CD4-positive, alpha-beta T cell treated with Interferon gamma for 1 hour (primary cell): ENCODE results near the gene COPA.

ENCODE experiments used
- DNase-seq: peaks from one replicate; pipeline ENCODE4 v3.0.0-alpha.2; 2020

The COPA gene

DNA sequence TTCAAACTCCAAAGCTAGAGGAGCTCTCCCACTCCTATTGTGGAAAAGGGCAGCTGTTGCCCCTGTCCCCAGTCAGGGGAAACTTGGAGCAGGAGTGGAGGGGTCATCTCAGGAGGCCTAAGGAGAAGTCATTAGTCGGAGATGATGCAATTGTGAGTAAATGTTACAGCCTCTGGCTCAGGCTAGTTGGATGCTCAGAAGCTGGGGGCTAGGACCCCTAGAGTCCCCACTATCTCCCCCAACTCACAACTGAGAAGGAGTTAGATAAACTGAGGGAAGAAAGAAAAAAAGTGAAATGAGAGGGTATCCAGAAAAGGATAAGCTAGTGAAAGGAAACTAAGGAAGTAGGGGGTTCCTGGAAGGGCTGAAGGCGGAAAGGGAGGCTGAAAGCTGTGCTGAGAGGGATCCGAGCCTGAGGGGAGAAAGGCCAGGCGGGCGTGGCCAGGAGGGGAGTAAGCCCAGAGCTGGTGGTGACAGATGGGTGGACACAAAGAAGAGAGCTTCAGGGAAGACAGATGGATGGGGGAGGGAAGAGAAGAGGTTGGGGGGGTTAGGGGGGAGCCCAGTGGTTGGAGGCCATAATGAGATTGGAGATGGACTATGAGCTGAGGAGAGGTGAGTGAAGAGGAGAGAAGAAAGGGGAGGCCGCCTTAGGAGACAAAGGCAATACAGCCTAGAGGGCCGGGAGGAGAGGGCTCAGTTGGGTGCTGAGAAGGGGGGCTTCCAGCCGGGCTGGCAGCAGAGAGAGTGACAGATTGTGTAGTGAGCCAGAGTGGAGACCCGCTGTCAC, 19.3 kb upstream of the COPA start:
- no peak for DNase-seq

DNA sequence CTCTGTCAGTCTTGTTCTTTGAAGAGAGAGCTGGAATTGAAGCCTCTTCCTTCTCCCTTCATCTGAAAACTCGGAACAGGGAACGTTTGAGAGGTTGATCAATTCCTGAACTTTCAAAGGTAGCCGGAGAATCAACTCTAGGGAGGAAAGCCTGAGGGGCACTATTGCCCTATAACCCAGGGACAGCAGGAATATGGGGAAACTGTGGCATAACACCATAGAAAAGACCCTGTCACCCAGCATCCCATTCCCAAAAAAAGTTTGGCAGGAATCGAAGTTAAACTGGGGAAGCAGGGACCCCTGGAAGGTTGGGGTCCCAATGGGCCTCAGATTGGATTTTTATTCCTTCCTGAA, 18.7 kb upstream of the COPA start:
- no peak for DNase-seq

DNA sequence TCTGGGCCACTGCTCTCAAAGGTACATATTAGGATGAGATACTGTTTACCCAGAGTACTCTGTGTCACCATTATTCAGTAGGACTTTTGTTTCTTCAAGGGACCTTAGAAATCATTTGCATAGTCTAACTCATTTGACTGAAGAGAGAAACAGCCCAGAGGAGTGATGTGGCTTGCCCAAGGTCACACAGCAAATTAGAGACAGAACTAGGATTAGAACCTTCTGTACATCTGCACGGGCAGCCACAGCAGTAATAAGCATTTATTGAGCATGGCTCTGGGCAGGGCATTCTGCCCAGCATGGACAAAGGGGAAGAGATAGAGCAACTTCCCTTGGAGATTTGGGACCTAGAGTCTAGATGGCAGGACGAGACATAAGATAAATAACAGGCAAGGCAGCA, 18.1 kb upstream of the COPA start:
- DNase-seq, result no peak

DNA sequence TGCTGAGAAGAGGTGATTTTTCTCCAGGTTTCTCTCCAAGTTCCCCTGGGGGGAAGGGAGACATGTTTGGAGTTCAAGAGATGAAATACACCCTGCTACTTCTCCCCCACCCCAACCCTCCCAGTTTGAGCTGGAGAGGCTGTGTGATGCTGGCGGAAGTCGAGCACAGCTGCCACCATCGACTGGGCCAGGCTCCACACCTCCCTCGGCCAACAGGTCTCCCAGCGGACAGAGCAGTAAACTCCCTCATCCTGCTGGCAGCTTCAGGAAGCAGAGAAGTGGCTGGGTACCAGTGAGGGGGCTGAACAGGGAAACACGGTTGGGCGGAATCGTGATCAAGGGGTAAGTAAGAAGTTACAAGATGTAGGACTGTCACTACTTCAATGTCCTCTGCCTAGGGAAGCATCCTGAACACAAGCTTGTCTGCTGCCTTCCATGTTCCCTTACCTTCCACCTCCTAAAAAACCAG, 17.2 kb upstream of the COPA start:
- no peak for DNase-seq

DNA sequence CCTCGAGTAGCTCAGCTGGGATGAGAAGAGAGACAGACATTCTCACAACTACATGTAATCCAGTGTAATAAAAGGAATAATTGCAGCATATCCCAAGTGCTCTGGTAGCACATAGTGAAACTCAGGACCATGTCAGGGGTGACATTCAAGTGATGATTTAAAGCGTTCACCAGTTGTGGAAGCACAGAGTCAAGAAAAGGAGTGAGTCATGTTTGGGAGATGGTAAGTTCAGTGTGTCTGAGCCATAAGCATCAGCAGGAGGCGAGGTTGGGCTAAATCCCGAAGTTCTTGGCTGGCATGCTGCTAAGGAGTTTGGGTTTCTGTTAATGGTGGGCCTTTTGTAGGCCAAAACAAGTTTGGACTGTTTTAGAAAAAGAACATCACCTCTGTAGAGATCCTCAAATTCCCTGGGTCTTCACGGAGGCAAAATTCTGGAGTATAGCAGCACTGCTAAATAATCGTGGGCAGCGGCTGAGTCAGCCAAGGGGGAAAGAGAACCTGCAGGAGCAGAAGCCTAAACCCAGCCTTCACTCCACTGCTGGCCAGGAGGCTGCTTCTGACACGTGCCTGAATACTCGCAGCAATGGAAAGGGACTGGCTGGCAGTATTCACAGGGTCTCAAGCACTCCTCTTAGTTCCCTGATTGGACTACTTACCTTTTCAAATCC, 16.6 kb upstream of the COPA start:
- DNase-seq, result no peak

DNA sequence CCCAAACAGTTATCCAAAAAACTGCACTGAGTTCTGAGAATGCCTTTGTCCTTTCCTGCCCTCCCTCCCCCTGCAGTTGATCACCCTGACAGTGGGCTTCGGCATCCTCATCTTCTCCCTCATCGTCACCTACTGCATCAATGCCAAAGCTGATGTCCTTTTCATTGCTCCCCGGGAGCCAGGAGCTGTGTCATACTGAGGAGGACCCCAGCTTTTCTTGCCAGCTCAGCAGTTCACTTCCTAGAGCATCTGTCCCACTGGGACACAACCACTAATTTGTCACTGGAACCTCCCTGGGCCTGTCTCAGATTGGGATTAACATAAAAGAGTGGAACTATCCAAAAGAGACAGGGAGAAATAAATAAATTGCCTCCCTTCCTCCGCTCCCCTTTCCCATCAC, 15.0 kb upstream of the COPA start:
- no peak for DNase-seq

DNA sequence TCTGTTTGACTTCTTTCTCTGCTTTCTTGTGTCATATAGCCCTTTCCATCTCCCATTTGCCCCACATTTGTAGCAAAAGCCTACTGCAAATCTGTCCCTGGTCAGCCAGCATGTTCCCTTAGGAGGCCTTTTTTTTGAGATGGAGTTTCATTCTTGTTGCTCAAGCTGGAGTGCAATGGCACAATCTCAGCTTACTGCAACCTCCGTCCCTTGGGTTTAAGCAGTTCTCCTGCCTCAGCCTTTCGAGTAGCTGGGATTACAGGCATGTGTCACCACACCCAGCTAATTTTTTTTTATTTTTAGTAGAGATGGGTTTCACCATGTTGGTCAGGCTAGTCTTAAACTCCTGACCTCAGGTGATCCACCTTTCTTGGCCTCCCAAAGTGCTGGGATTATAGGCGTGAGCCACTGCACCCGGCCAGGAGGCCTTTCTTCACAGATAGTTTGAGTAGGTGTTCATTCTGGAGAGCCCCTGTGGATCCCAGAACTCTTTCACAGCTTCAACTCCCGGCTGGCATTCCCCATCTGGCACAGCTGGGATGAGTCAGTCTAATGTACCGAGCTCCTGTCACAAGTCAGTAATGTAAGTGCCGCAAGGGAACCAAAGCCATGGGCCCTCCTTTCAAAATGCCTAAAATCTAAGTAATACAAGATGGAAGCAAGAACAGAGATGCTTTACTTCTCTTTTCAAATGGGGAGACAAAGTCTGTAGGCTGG, 14.4 kb upstream of the COPA start:
- no peak for DNase-seq

DNA sequence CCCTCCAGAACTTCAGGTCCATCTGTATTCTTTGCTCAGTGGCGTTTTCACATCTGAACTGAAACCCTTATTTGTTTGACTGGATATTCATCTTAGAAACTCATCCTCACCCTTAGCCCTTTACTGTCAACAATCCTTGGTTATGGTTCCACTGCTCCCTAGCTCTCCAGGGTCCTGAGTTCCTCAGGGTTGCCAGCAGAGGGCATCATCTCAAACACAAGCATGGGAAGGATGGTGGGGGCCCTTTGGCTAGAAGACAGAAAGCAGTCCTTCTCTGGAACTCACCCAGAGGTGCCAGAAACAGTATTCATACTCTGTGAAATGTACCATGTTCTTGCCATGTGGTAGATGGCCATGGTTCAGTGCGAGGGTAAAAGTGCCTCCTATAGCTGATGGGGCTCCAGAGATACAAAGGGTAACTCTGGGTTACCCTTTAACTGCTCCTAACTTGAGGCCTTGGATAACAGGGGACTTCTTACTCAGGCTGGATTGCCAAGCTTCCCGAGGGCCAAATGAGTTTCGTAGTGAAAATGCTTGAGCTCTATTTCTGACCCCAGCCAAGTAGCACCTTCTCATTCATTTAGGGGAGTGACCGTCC, 11.4 kb upstream of the COPA start:
- no peak for DNase-seq

DNA sequence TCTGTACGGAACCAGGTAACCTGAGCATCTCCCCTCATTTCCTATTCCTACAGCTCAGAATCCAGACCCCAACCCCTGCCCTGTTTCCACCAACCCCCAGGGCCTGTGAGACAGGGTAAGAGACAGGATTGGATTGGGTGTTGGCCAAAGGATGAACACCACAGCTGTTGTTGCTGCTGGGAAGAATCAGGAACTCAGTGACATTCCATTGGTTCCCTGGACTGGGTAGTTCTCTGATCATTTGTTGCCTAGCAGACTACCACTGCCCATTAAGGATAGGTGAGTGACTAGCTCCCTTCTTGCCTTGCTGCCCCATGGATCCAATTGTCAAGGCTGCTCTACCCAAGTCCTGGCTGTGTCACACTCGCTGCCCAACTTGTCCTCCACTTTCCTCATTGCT, 10.2 kb upstream of the COPA start:
- no peak for DNase-seq

DNA sequence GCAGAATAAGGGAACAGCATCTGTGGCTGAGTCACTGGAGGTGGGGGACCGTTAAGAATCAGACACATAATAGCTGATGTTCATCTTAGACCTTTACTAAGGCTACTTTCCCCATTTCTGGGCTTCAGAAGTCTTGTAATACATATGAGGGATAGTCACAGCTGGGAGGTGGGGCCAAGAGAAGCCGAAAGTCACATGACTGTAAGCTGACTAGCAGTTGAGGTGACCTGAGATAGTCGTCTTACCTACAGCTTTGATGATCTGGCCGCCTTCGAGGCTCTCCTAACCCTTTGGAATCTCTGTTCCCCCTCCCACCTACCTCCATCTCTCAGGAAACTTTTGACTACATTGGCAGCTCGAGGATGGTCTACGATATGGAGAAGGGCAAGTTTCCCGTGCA, 9.5 kb upstream of the COPA start:
- no peak for DNase-seq

DNA sequence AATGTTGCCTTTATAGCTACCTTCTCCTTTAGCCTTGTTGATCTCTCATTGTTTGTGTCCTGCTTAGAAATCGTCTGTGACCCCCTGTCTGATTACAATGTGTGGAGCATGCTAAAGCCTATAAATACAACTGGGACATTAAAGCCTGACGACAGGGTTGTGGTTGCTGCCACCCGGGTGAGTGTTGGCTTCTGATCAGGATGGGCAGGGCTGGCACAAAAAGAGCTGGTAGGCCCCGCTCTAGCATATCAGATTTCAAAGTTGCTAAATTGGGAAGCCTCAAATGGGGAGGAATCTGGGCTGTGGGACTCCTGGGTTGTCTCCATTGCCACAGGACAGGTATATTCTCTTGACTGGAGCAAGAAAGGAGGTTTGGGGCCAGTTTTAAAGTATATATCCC, 8.6 kb upstream of the COPA start:
- DNase-seq, result no peak

DNA sequence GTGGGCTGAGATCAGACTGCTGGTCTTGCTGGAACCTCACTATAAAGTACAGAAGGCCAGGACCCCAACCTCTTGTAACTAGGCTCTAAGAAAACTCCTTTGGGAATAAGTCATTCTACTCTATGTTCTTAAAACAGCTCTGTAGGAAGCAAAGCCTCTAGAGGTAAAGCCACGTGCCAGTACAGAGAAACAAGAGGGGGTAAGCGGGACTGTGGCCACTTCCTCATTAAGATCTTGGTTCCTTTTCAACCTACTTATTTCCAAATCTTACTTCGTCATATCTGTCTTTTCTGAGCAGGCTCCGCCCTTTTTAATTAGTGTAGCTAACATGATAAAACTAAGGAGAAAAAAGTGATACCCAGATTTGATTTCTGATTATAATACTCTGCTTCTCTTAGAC, 3.9 kb upstream of the COPA start:
- peak; percentile 61 for DNase-seq

DNA sequence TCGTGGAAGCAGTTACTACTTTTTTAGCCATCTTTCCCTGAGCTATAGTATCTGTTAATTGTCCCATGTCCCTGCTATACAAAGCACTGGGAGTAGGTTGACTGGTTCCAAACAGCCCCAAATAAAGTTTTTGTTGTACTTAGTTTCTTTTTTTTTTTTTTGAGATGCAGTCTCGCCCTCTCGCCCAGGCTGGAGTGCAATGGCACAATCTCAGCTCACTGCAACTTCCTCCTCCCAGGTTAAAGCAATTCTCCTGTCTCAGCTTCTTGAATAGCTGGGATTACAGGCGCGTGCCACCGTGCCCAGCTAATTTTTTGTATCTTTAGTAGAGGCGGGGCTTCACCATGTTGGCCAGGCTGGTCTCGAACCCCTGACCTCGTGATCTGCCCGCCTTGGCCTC, 3.4 kb upstream of the COPA start:
- DNase-seq, result peak; percentile 23

DNA sequence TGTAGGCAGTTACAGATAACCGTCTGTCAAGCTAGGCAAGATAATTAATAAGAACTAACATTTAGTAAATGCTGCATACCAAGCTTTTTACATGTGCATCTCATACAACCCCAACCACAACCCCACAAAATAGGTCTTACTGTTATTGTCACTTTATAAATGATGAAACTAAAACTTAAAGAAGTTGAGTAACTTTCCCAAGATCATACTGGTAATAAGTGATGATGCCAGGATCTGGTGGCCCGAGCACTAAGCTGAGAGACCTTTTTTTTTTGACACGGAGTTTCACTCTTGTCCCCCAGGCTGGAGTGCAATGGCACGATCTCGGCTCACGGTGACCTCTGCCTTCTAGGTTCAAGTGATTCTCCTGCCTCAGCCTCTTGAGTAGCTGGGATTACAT, 1.9 kb upstream of the COPA start:
- DNase-seq, result no peak

DNA sequence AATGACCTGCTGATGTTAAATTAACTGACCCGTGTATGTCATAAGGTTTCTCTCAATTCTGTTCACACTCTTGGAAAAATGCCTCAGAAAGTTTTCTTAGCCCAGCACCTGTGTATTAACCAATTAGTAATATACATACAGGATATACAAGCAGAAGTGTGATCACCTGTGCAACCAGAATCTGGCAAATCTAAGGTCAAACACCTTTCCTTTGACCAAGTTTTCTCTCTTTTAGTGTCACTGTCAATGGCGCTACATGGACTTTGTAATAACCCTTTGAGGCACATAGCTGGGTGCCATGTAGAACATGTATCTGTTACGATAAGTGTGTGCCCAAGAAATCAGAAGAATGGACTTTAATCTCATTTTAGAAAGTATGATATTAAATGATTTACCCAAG, 1.2 kb upstream of the COPA start:
- DNase-seq, result no peak

DNA sequence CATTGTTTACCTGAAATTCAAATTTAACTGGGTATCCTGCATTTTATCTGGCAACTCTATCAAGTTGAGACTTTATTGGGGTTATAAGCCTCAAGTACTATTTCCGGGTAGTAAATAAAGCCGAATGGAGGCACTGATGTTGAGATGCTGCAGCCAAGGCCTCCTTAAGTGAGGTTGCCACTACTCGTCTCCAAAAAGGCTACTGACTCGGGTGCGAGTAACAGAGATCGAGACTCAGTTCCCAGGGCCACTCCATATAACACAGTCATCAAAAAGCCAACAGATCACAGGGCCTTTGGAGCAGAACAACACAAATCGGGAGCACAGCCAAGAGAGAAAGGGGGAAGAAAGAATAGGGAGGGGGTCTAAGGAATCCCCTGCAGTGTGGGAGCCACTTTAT, 524 bp downstream of the COPA start:
- no peak for DNase-seq

DNA sequence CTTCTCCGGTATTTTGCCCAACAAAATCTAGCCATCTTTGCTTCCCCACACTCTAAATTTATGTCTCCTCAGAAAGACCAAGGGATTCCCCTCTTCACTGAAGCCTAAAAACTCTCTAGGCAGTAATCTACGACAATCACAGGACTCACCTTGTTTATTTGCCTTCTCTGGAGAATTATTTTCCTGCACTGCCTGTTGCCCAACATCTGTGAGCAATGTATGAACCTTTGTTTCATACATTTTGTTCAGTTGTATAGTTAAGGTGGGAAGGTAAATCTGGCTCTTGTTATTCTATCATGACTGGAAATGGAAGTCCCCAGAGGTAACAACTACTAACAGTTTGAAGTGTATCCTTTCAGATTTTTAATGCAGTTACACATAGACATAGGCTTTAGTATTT, 2.2 kb downstream of the COPA start:
- DNase-seq, result no peak

DNA sequence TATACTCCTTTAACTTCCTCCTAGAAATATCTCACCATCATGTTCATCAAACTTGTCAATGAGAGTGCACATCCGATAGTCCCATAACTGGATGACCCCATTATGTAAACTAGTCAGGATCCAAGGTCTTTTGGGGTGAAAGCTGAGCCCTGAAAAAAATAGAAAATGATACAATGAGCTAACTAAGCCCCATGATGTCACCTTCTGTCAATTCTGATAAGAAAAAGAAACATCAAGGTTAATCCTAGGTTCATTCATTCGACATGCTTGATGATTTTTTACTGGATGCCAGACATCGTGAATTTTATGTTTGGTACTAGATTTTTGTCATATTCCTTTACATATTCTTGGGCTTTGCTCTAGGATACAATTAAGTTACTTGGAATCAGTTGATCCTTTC, 2.9 kb downstream of the COPA start:
- no peak for DNase-seq

DNA sequence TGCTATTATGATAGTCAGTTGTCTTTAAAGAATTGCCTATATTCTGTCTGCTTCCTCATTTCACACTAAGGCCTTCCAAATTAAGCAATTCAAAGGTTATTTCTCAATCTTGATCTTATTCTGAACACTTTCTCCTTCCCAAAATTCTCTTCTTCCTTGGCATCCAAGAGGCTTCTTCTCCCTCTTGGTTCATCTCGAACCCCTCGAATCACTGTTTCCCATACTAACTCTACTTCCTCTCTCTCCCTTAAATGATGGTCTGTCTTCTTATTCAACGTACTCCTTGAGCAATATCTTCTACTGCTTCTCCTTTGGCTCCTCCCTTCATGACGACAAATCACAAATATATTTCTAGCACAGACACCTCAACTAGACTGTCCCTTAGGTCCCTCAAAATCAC, 4.5 kb downstream of the COPA start:
- no peak for DNase-seq

DNA sequence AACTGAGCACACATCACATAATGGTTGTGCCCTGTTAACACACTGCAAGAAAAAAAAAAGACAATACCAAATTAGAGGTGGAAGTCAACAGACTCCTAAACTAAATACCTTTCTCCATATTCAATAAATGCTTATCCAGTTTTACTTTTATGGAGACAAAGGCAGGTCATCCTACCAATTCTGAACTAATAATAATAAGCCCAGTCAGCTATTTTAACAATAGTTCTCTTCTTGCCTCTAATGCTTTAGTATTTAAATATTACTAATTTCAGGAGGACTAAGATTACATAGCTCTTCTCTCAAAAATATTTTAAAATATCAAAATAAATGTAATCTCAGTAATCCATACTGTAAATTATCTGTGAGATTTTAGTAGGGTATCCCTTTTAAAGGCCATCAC, 10.5 kb downstream of the COPA start:
- DNase-seq, result no peak

DNA sequence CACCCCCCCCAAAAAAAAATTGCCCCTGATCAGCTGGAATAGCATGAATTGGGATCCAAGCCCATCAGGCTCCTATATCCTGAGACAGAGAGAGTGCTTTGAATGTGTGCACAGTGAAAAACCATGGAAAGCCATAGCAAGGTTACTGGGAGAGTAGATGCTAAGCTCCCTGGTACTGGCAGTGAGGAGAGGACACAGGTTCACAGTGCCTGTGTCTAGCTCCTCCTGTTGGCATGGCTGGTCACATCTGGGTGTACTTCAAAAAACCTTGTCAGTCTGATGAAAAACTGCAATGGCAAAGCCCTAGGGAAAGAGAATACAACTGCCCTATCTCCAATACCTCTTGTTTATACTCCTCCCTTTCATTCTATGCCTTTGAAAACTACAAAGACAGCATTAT, 12.9 kb downstream of the COPA start:
- no peak for DNase-seq

DNA sequence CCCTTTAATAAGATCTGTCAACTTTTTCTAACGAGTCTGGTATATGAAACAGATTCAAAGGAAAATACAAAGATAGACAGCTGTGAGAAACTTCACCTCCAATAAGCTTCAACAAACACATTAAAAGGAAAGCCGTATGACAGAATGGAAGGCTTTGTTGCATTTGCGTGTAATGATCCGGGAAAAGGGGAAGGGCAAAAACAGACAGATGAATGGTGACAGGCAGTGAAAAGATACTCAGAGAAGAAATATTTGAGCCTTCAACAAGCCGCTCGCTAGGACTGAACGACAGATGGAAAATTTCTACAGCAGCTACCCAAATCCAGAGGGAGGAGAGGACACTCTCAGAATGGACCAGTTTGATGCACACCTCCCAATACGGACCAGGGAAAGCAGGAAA, 14.9 kb downstream of the COPA start:
- DNase-seq, result no peak

DNA sequence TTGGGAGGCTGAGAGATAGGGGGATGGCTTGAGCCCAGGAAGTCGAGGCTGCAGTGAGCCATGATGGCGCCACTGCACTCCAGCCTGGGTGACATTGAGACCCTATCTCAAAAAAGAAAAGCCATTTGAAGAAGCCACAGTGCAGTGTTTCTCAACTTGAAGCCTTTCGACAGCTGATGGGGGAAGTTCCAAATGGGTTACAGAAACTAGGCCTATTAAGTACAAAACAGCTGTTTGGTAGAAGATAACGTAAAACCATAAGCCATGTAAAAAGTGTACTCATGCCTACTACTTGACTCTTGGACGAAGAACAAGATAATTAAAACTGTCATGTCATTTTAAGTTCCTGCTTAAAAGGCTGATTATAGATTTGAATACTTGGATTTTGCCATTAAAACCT, 16.6 kb downstream of the COPA start:
- DNase-seq, result no peak

DNA sequence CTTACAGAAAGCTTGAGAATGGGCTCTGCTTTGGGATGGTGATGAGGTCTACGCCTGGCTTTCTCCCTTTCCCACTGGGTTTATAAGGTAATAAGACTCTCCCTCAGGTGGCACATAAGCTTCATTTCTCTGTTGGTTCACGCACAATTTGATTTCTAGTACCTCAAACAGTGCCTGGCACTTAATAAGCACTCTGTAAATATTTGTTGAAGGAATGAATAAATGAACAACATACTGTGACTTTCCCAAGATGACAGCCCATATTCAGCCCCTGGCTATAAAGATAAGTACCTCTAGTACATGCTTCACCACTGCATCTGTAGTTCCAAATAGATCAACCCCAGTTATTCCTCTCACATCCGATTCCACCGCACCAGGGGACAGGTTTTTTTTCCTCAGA, 17.8 kb downstream of the COPA start:
- no peak for DNase-seq
